GM19463 (cell line): ENCODE results near the gene PIWIL4.
"Not testable (repeated sequence)": the region's sequence is repeated elsewhere in the genome, so short reads cannot be mapped to it uniquely, and the experiment has no call there.

Experiments used
- ATAC-seq: cut with Tn5 transposase; IDR thresholded peaks from one replicate; pipeline ENCODE4 v1.9.1; 2021; ENCODE audit warnings: mild to moderate bottlenecking, moderate library complexity; ENCODE audit not compliant: unreplicated experiment

PIWIL4 gene

GRCh38 chr11:94583866-94584500 is 16.8 kb downstream of the PIWIL4 start:
- peak; percentile 58 for ATAC-seq

GRCh38 chr11:94584978-94585377 is 17.8 kb downstream of the PIWIL4 start:
- ATAC-seq = no peak

- no peak for ATAC-seq
Measured at GRCh38 chr11:94585399-94585798, 18.2 kb downstream of the PIWIL4 start.

- ATAC-seq = no peak
Measured at GRCh38 chr11:94586546-94586945, 19.4 kb downstream of the PIWIL4 start.

GRCh38 chr11:94586978-94587377 is 19.8 kb downstream of the PIWIL4 start:
- ATAC-seq = no peak

- ATAC-seq = peak; percentile 13
Measured at GRCh38 chr11:94588366-94588942, 21.3 kb downstream of the PIWIL4 start.

- ATAC-seq = no peak
Measured at GRCh38 chr11:94590352-94591041, 23.3 kb downstream of the PIWIL4 start.

- peak; percentile 80 for ATAC-seq
Measured at GRCh38 chr11:94593030-94593429, 25.9 kb downstream of the PIWIL4 start.

GRCh38 chr11:94595076-94595475 is 27.9 kb downstream of the PIWIL4 start:
- ATAC-seq = peak; percentile 36

- no peak for ATAC-seq
Measured at GRCh38 chr11:94597896-94598295, 30.7 kb downstream of the PIWIL4 start.

GRCh38 chr11:94599510-94599909 is 32.3 kb downstream of the PIWIL4 start:
- no peak for ATAC-seq

GRCh38 chr11:94602430-94603372 is 35.5 kb downstream of the PIWIL4 start:
- peak; percentile 86 for ATAC-seq

- ATAC-seq = no peak
Measured at GRCh38 chr11:94603587-94603986, 36.4 kb downstream of the PIWIL4 start.

- ATAC-seq = no peak
Measured at GRCh38 chr11:94604482-94604881, 37.3 kb downstream of the PIWIL4 start.

- ATAC-seq = no peak
Measured at GRCh38 chr11:94613120-94613519, 46.0 kb downstream of the PIWIL4 start.

GRCh38 chr11:94623120-94623735 is 56.1 kb downstream of the PIWIL4 start:
- peak; percentile 98 for ATAC-seq

- ATAC-seq = not testable (repeated sequence)
Measured at GRCh38 chr11:94625422-94625821, 58.3 kb downstream of the PIWIL4 start.

- ATAC-seq = not testable (repeated sequence)
Measured at GRCh38 chr11:94627003-94627560, 59.9 kb downstream of the PIWIL4 start.

GRCh38 chr11:94629741-94630140 is 62.6 kb downstream of the PIWIL4 start:
- ATAC-seq = no peak

- ATAC-seq = no peak
Measured at GRCh38 chr11:94630221-94630620, 63.1 kb downstream of the PIWIL4 start.
